Measurements from ENCODE around the gene PDHB. TPM values are rescaled to one million over a fixed set of nuclear protein-coding genes. Genes with fewer than 3 reads are reported as not detected.
A peak's percentile ranks its signal among the peaks of the same experiment; 100 is the strongest.
"Not testable (repeated sequence)": the region's sequence is repeated elsewhere in the genome, so short reads cannot be mapped to it uniquely, and the experiment has no call there.

The PDHB gene
- total and polyA plus RNA-seq, 2 of the 13 experiments (the other 11 are each of a cell fraction or from before 2014, with no cell fraction given) = 108 to 153 TPM

DNA sequence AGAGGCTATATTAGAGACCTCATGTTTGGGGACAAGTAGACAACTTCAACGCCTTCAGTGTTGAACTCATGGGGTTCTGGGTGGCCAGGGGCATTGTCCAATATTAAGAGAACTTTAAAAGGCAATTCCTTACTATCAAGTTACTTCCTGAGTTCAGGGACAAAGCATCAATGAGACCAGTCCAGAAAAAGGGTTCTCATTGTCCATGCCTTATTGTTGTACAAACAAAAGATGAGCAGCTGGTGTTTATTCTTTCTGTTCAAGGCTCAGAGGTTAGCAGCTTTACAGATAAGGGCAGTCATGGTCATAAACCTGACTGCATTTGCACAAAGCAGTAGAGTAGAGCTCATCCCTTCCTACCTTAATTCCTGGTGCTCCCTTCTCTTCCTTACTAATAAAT, 18.5 kb upstream of the PDHB start (continued):
- TF ChIP-seq, protein P1, sequence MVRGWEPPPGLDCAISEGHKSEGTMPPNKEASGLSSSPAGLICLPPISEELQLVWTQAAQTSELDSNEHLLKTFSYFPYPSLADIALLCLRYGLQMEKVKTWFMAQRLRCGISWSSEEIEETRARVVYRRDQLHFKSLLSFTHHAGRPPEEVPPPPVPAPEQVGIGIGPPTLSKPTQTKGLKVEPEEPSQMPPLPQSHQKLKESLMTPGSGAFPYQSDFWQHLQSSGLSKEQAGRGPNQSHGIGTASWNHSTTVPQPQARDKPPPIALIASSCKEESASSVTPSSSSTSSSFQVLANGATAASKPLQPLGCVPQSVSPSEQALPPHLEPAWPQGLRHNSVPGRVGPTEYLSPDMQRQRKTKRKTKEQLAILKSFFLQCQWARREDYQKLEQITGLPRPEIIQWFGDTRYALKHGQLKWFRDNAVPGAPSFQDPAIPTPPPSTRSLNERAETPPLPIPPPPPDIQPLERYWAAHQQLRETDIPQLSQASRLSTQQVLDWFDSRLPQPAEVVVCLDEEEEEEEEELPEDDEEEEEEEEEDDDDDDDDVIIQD (CRISPR knock-in tag; IDR thresholded peaks at IDR 0.05; ENCODE audit: low read depth) = peak; percentile 67; the same call in 1 of the 2 replicates
- TF ChIP-seq ZSCAN21 (CRISPR knock-in tag; IDR thresholded peaks at IDR 0.05; ENCODE audit: borderline replicate concordance) = no peak
- no peak for TF ChIP-seq MYNN (CRISPR knock-in tag; IDR thresholded peaks at IDR 0.05; ENCODE audit: low read depth)
- no peak for TF ChIP-seq ARNT (IDR thresholded peaks at IDR 0.05)
- TF ChIP-seq, protein P2, sequence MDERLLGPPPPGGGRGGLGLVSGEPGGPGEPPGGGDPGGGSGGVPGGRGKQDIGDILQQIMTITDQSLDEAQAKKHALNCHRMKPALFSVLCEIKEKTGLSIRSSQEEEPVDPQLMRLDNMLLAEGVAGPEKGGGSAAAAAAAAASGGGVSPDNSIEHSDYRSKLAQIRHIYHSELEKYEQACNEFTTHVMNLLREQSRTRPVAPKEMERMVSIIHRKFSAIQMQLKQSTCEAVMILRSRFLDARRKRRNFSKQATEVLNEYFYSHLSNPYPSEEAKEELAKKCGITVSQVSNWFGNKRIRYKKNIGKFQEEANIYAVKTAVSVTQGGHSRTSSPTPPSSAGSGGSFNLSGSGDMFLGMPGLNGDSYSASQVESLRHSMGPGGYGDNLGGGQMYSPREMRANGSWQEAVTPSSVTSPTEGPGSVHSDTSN (CRISPR knock-in tag; IDR thresholded peaks at IDR 0.05) = no peak

DNA sequence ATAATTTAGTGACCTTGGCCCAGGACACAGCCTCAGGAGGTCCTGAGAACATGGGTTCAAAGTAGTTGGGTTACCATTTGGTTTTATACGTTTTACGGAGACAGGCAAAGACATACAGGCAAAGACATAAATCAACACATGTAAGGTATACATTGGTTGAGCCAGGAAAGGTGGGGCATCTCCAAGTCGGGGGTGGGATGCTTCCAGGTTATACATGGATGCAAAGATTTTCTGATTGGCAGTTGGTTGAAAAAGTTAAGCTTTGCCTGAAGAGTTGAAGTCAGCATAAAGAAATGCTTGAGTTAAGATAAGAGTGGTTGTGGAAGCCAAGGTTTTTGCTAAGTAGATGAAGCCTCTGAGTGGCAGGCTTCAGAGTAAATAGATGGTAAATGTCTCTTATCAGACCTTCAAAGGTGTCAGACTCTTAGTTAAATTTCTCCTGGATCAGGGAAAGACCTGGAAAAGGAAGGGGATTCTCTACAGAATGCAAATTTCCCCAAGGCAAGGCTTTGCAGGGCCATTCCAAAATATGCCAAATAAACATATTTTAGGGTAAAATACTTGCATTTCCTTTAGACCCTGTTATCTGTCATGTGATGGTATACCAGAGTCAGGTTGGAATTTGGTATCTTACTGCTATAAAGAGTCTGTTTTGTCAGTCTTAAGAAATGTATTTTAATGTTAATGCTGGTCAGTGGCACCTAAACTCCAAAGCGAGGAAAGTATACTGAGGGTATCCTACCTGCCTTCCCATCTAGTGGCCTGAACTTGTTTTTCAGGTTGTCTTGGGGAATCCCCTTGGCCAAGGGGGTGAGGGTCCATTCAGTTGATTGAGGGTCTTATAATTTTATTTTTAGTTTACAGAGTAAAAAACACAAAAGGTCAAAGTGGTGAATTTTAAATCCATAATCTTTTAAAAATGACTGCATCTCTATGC, 8.2 kb upstream of the PDHB start:
- in situ Hi-C loops (cut with HindIII; ENCODE audit: extremely low pct_ligation_motif_present, low pct_unique_long_range_greater_than_20kb) = no loop called here
- peaks cover 19% of the 10 kb centered on the region for H3K4me1 ChIP-seq (ENCODE audit: insufficient read depth, low read length)
- BruUV-seq (replicated peaks) = no TSS peak
- TF ChIP-seq MAFK (conservative IDR thresholded peaks at IDR 0.05 in 1 of 2, IDR thresholded peaks at IDR 0.05 in 1 of 2; ENCODE audit: low read length in 2 of 2) (0 out of 4 replicates have a peak, but pooled peaks of 1 of the 2 experiments have one; percentile 14), NCOA2 (CRISPR knock-in tag; IDR thresholded peaks at IDR 0.05) (no peak)
- intact Hi-C loops (cut with micrococcal nuclease; ENCODE audit: unreplicated experiment) = no loop called here
- ChIA-PET CTCF (ENCODE audit: low intra/inter-chr PET ratio, low total read pairs) (no interaction called here), POLR2A (no interaction called here)
- H3K4me2 ChIP-seq (ENCODE audit: low read depth, low read length) = no peak overlapping the region
- H3K9ac ChIP-seq (ENCODE audit: insufficient read depth, low read depth, low read length) = no peak overlapping the region
- ATAC-seq (no peak), DNase-seq (ENCODE audit: low spot score) (no peak), FAIRE-seq (no peak)
- H3K79me2 ChIP-seq (ENCODE audit: insufficient read depth, low read length) = no peaks in the 10 kb centered on the region
- no peak overlapping the region for H2AFZ ChIP-seq (ENCODE audit: low read length)
- no peaks in the 10 kb centered on the region for H4K20me1 ChIP-seq (ENCODE audit: insufficient read depth, low read length)
- 55% methylated on average over 4 of the region's 4 CpGs for WGBS (ENCODE audit: low lambda C conversion rate)
- no peaks in the 10 kb centered on the region for H3K36me3 ChIP-seq (replicated peaks in 1 of 2; ENCODE audit: control insufficient read depth in 1 of 2, insufficient read depth in 2 of 2, low read length in 2 of 2)
- H3K9me3 ChIP-seq (ENCODE audit: low read length) = no peaks in the 10 kb centered on the region
- no peaks in the 10 kb centered on the region for H3K27me3 ChIP-seq (ENCODE audit: control insufficient read depth in 1 of 2, insufficient read depth in 2 of 2, low read length in 2 of 2)
- no peak overlapping the region for H3K27ac ChIP-seq (ENCODE audit: extremely low read length, insufficient read depth, low read length)
- no peak overlapping the region for H3K4me3 ChIP-seq (replicated peaks in 1 of 3; ENCODE audit: insufficient read depth in 1 of 3, low read depth in 2 of 3, low read length in 3 of 3)

DNA sequence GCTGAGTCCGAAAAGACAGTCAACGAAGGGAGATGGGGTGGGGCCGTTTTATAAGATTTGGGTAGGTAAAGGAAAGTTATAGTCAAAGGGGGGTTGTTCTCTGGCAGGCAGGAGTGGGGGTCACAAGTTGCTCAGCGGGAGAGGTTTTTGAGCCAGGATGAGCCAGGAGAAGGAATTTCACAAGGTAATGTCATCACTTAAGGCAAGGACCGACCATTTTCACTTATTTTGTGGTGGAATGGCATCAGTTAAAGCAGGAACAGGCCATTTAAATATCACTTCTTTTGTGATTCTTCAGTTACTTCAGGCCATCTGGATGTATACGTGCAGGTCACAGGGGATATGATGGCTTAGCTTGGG, 7.3 kb upstream of the PDHB start:
- FAIRE-seq; H4K20me1 ChIP-seq (ENCODE audit: insufficient read depth, low read length); DNase-seq (ENCODE audit: low spot score); H3K36me3 ChIP-seq (replicated peaks in 1 of 2; ENCODE audit: control insufficient read depth in 1 of 2, insufficient read depth in 2 of 2, low read length in 2 of 2); H3K9ac ChIP-seq (ENCODE audit: insufficient read depth, low read depth, low read length); POLR2A ChIA-PET; H3K79me2 ChIP-seq (ENCODE audit: insufficient read depth, low read length); ATAC-seq; intact Hi-C loops (cut with micrococcal nuclease; ENCODE audit: unreplicated experiment); H3K27ac ChIP-seq (ENCODE audit: extremely low read length, insufficient read depth, low read length); H3K4me2 ChIP-seq (ENCODE audit: low read depth, low read length); H3K9me3 ChIP-seq (ENCODE audit: low read length); in situ Hi-C loops (cut with HindIII; ENCODE audit: extremely low pct_ligation_motif_present, low pct_unique_long_range_greater_than_20kb); CTCF ChIA-PET (ENCODE audit: low intra/inter-chr PET ratio, low total read pairs); H3K27me3 ChIP-seq (ENCODE audit: control insufficient read depth in 1 of 2, insufficient read depth in 2 of 2, low read length in 2 of 2); H2AFZ ChIP-seq (ENCODE audit: low read length); H3K4me3 ChIP-seq (replicated peaks in 1 of 3; ENCODE audit: insufficient read depth in 1 of 3, low read depth in 2 of 3, low read length in 3 of 3); BruUV-seq (replicated peaks): not testable (repeated sequence)
- peaks cover 20% of the 10 kb centered on the region for H3K4me1 ChIP-seq (ENCODE audit: insufficient read depth, low read length)
- 67% methylated on average over 6 of the region's 6 CpGs for WGBS (ENCODE audit: low lambda C conversion rate)

Data from HepG2 (cell line).